HEK293 (cell line): ENCODE results near the gene HOXA4.

Experiments
- FEZF1 ChIP-seq: fragments of 450-650 bp; formaldehyde crosslinking; IDR thresholded peaks from 2 replicates; pipeline ENCODE4 v1.5.1; 2016; ENCODE audit warnings: missing biosample characterization, missing genetic modification characterization
- ZBTB17 ChIP-seq: fragments of 450-650 bp; formaldehyde crosslinking; IDR thresholded peaks from 2 replicates; pipeline ENCODE4 v1.5.1; 2016; ENCODE audit warnings: missing biosample characterization, missing genetic modification characterization
- ZBTB21 ChIP-seq: fragments of 450-650 bp; formaldehyde crosslinking; IDR thresholded peaks from 2 replicates; pipeline ENCODE4 v1.5.1; 2017; ENCODE audit warnings: missing biosample characterization, missing genetic modification characterization
- ZNF146 ChIP-seq: fragments of 450-650 bp; formaldehyde crosslinking; IDR thresholded peaks from 2 replicates; pipeline ENCODE4 v1.5.1; 2016; ENCODE audit warnings: missing biosample characterization, missing genetic modification characterization
- ZNF211 ChIP-seq: fragments of 450-650 bp; formaldehyde crosslinking; IDR thresholded peaks from 2 replicates; pipeline ENCODE4 v1.5.1; 2016; ENCODE audit warnings: low read depth, missing biosample characterization, missing genetic modification characterization
- ZNF239 ChIP-seq: fragments of 450-650 bp; formaldehyde crosslinking; IDR thresholded peaks from 2 replicates; pipeline ENCODE4 v1.5.1; 2016; ENCODE audit warnings: missing biosample characterization, missing genetic modification characterization
- ZNF324 ChIP-seq: fragments of 450-650 bp; formaldehyde crosslinking; IDR thresholded peaks from 2 replicates; pipeline ENCODE4 v1.5.1; 2016; ENCODE audit warnings: missing biosample characterization, missing genetic modification characterization
- ZNF350 ChIP-seq: fragments of 450-650 bp; formaldehyde crosslinking; IDR thresholded peaks from 2 replicates; pipeline ENCODE4 v1.5.0; 2017; ENCODE audit warnings: missing biosample characterization, mild to moderate bottlenecking, missing genetic modification characterization
- ZNF48 ChIP-seq: fragments of 450-650 bp; formaldehyde crosslinking; IDR thresholded peaks from 2 replicates; pipeline ENCODE4 v1.5.1; 2016; ENCODE audit warnings: missing biosample characterization, missing genetic modification characterization
- ZNF610 ChIP-seq: fragments of 450-650 bp; formaldehyde crosslinking; IDR thresholded peaks from 2 replicates; pipeline ENCODE4 v1.5.1; 2016; ENCODE audit warnings: missing biosample characterization, missing genetic modification characterization, borderline replicate concordance
- ZNF777 ChIP-seq: fragments of 450-650 bp; formaldehyde crosslinking; IDR thresholded peaks from 2 replicates; pipeline ENCODE4 v1.5.1; 2017; ENCODE audit warnings: missing biosample characterization, missing genetic modification characterization, borderline replicate concordance
- ZNF837 ChIP-seq: fragments of 450-650 bp; formaldehyde crosslinking; IDR thresholded peaks from 2 replicates; pipeline ENCODE4 v1.5.1; 2016; ENCODE audit warnings: missing biosample characterization, missing genetic modification characterization
- TF ChIP-seq, protein P1 (sequence below): fragments of 450-650 bp; formaldehyde crosslinking; IDR thresholded peaks from 2 replicates; pipeline ENCODE4 v1.5.1; 2016; ENCODE audit warnings: missing biosample characterization, missing genetic modification characterization
- TF ChIP-seq, protein P2 (sequence below): fragments of 450-650 bp; formaldehyde crosslinking; IDR thresholded peaks from 2 replicates; pipeline ENCODE4 v1.5.1; 2016; ENCODE audit warnings: missing biosample characterization, missing genetic modification characterization
- TF ChIP-seq, protein P3 (sequence below): fragments of 450-650 bp; formaldehyde crosslinking; IDR thresholded peaks from 2 replicates; pipeline ENCODE4 v1.5.1; 2016; ENCODE audit warnings: missing biosample characterization, missing genetic modification characterization
- TF ChIP-seq, protein P4 (sequence below): fragments of 450-650 bp; IDR thresholded peaks from 2 replicates; pipeline ENCODE4 v1.5.1; 2018; ENCODE audit warnings: missing biosample characterization, mild to moderate bottlenecking, missing genetic modification characterization
- TF ChIP-seq, protein P5 (sequence below): fragments of 450-650 bp; formaldehyde crosslinking; IDR thresholded peaks from 2 replicates; pipeline ENCODE4 v1.5.1; 2016; ENCODE audit warnings: missing biosample characterization, missing genetic modification characterization
- TF ChIP-seq, protein P6 (sequence below): fragments of 450-650 bp; formaldehyde crosslinking; IDR thresholded peaks from 2 replicates; pipeline ENCODE4 v1.5.1; 2016; ENCODE audit warnings: missing biosample characterization, missing genetic modification characterization
- TF ChIP-seq, protein P7 (sequence below): fragments of 450-650 bp; formaldehyde crosslinking; IDR thresholded peaks from 2 replicates; pipeline ENCODE4 v1.5.1; 2016; ENCODE audit warnings: missing biosample characterization, missing genetic modification characterization, low read depth
- TF ChIP-seq, protein P8 (sequence below): fragments of 450-650 bp; formaldehyde crosslinking; IDR thresholded peaks from 2 replicates; pipeline ENCODE4 v1.5.1; 2016; ENCODE audit warnings: missing biosample characterization, missing genetic modification characterization, borderline replicate concordance

HOXA4 gene

DNA sequence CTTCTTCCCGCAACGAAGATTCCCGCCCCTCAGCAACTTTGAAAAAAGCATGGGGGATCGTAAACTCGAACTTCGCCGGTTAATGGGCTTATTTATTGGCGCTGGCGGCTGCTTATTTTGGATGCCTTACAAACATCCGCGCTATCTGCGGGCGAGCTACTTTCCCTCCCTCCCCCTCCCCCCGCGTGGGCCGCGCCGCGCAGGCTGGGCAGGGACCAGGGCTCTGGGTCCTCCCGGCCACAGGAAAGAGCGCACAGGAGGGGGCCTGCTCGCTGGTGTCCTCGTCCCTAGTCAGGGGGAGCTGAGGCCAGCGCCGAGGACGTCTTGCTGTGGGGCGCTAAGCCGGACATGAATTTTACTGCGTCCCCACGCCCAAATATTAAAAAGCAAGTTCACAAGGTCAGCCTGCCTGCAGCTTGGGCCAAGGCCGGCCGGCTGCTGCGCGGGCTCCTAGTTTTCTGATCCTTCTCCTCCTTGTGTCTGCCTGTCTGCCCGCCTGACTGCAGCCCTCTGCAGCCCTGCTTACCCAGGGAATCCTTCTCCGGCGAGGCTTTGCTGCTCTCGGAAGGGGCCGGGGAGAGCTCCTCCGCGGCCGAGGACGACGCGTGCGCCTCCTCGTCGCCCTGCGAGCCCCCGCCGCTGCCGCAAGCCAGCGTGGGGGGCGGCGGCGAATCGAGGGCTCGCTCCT lies 42.4 kb upstream of the HOXA4 start (continued):
- TF ChIP-seq, protein P1, sequence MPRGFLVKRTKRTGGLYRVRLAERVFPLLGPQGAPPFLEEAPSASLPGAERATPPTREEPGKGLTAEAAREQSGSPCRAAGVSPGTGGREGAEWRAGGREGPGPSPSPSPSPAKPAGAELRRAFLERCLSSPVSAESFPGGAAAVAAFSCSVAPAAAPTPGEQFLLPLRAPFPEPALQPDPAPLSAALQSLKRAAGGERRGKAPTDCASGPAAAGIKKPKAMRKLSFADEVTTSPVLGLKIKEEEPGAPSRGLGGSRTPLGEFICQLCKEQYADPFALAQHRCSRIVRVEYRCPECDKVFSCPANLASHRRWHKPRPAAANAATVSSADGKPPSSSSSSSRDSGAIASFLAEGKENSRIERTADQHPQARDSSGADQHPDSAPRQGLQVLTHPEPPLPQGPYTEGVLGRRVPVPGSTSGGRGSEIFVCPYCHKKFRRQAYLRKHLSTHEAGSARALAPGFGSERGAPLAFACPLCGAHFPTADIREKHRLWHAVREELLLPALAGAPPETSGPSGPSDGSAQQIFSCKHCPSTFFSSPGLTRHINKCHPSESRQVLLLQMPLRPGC (tag by site-specific recombination) = no peak
- TF ChIP-seq ZNF324 = no peak
- TF ChIP-seq ZNF48 (tag by site-specific recombination) = no peak
- TF ChIP-seq ZBTB21 (tag by site-specific recombination) = no peak
- TF ChIP-seq, protein P2, sequence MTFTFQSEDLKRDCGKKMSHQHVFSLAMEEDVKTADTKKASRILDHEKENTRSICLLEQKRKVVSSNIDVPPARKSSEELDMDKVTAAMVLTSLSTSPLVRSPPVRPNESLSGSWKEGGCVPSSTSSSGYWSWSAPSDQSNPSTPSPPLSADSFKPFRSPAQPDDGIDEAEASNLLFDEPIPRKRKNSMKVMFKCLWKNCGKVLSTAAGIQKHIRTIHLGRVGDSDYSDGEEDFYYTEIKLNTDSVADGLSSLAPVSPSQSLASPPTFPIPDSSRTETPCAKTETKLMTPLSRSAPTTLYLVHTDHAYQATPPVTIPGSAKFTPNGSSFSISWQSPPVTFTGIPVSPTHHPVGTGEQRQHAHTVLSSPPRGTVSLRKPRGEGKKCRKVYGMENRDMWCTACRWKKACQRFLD (tag by site-specific recombination) = no peak
- peak; percentile 92 for TF ChIP-seq FEZF1 (tag by site-specific recombination)
- no peak for TF ChIP-seq ZNF610 (tag by site-specific recombination)
- TF ChIP-seq, protein P3, sequence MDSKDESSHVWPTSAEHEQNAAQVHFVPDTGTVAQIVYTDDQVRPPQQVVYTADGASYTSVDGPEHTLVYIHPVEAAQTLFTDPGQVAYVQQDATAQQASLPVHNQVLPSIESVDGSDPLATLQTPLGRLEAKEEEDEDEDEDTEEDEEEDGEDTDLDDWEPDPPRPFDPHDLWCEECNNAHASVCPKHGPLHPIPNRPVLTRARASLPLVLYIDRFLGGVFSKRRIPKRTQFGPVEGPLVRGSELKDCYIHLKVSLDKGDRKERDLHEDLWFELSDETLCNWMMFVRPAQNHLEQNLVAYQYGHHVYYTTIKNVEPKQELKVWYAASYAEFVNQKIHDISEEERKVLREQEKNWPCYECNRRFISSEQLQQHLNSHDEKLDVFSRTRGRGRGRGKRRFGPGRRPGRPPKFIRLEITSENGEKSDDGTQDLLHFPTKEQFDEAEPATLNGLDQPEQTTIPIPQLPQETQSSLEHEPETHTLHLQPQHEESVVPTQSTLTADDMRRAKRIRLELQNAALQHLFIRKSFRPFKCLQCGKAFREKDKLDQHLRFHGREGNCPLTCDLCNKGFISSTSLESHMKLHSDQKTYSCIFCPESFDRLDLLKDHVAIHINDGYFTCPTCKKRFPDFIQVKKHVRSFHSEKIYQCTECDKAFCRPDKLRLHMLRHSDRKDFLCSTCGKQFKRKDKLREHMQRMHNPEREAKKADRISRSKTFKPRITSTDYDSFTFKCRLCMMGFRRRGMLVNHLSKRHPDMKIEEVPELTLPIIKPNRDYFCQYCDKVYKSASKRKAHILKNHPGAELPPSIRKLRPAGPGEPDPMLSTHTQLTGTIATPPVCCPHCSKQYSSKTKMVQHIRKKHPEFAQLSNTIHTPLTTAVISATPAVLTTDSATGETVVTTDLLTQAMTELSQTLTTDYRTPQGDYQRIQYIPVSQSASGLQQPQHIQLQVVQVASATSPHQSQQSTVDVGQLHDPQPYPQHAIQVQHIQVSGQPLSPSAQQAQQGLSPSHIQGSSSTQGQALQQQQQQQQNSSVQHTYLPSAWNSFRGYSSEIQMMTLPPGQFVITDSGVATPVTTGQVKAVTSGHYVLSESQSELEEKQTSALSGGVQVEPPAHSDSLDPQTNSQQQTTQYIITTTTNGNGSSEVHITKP = peak; percentile 68
- no peak for TF ChIP-seq ZNF146
- no peak for TF ChIP-seq ZNF837 (tag by site-specific recombination)
- no peak for TF ChIP-seq ZNF777 (tag by site-specific recombination)
- no peak for TF ChIP-seq ZNF239
- TF ChIP-seq, protein P4, sequence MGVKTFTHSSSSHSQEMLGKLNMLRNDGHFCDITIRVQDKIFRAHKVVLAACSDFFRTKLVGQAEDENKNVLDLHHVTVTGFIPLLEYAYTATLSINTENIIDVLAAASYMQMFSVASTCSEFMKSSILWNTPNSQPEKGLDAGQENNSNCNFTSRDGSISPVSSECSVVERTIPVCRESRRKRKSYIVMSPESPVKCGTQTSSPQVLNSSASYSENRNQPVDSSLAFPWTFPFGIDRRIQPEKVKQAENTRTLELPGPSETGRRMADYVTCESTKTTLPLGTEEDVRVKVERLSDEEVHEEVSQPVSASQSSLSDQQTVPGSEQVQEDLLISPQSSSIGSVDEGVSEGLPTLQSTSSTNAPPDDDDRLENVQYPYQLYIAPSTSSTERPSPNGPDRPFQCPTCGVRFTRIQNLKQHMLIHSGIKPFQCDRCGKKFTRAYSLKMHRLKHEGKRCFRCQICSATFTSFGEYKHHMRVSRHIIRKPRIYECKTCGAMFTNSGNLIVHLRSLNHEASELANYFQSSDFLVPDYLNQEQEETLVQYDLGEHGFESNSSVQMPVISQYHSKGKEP = no peak
- TF ChIP-seq ZNF350 = no peak
- TF ChIP-seq, protein P5, sequence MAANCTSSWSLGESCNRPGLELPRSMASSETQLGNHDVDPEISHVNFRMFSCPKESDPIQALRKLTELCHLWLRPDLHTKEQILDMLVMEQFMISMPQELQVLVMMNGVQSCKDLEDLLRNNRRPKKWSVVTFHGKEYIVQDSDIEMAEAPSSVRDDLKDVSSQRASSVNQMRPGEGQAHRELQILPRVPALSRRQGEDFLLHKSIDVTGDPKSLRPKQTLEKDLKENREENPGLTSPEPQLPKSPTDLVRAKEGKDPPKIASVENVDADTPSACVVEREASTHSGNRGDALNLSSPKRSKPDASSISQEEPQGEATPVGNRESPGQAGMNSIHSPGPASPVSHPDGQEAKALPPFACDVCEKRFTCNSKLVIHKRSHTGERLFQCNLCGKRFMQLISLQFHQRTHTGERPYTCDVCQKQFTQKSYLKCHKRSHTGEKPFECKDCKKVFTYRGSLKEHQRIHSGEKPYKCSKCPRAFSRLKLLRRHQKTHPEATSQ (tag by site-specific recombination) = no peak
- TF ChIP-seq ZBTB17 (tag by site-specific recombination) = peak; percentile 83
- TF ChIP-seq, protein P6, sequence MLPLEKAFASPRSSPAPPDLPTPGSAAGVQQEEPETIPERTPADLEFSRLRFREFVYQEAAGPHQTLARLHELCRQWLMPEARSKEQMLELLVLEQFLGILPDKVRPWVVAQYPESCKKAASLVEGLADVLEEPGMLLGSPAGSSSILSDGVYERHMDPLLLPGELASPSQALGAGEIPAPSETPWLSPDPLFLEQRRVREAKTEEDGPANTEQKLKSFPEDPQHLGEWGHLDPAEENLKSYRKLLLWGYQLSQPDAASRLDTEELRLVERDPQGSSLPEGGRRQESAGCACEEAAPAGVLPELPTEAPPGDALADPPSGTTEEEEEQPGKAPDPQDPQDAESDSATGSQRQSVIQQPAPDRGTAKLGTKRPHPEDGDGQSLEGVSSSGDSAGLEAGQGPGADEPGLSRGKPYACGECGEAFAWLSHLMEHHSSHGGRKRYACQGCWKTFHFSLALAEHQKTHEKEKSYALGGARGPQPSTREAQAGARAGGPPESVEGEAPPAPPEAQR (tag by site-specific recombination) = no peak
- TF ChIP-seq, protein P7, sequence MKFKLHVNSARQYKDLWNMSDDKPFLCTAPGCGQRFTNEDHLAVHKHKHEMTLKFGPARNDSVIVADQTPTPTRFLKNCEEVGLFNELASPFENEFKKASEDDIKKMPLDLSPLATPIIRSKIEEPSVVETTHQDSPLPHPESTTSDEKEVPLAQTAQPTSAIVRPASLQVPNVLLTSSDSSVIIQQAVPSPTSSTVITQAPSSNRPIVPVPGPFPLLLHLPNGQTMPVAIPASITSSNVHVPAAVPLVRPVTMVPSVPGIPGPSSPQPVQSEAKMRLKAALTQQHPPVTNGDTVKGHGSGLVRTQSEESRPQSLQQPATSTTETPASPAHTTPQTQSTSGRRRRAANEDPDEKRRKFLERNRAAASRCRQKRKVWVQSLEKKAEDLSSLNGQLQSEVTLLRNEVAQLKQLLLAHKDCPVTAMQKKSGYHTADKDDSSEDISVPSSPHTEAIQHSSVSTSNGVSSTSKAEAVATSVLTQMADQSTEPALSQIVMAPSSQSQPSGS = no peak
- TF ChIP-seq, protein P8, sequence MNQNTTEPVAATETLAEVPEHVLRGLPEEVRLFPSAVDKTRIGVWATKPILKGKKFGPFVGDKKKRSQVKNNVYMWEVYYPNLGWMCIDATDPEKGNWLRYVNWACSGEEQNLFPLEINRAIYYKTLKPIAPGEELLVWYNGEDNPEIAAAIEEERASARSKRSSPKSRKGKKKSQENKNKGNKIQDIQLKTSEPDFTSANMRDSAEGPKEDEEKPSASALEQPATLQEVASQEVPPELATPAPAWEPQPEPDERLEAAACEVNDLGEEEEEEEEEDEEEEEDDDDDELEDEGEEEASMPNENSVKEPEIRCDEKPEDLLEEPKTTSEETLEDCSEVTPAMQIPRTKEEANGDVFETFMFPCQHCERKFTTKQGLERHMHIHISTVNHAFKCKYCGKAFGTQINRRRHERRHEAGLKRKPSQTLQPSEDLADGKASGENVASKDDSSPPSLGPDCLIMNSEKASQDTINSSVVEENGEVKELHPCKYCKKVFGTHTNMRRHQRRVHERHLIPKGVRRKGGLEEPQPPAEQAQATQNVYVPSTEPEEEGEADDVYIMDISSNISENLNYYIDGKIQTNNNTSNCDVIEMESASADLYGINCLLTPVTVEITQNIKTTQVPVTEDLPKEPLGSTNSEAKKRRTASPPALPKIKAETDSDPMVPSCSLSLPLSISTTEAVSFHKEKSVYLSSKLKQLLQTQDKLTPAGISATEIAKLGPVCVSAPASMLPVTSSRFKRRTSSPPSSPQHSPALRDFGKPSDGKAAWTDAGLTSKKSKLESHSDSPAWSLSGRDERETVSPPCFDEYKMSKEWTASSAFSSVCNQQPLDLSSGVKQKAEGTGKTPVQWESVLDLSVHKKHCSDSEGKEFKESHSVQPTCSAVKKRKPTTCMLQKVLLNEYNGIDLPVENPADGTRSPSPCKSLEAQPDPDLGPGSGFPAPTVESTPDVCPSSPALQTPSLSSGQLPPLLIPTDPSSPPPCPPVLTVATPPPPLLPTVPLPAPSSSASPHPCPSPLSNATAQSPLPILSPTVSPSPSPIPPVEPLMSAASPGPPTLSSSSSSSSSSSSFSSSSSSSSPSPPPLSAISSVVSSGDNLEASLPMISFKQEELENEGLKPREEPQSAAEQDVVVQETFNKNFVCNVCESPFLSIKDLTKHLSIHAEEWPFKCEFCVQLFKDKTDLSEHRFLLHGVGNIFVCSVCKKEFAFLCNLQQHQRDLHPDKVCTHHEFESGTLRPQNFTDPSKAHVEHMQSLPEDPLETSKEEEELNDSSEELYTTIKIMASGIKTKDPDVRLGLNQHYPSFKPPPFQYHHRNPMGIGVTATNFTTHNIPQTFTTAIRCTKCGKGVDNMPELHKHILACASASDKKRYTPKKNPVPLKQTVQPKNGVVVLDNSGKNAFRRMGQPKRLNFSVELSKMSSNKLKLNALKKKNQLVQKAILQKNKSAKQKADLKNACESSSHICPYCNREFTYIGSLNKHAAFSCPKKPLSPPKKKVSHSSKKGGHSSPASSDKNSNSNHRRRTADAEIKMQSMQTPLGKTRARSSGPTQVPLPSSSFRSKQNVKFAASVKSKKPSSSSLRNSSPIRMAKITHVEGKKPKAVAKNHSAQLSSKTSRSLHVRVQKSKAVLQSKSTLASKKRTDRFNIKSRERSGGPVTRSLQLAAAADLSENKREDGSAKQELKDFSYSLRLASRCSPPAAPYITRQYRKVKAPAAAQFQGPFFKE (tag by site-specific recombination) = no peak
- TF ChIP-seq ZNF211 (tag by site-specific recombination) = no peak
